HG02885 (cell line): ENCODE results near the gene MAML2.

Source experiments
- ATAC-seq: cut with Tn5 transposase; IDR thresholded peaks from one replicate; pipeline ENCODE4 v1.9.1; 2021; ENCODE audit warnings: mild to moderate bottlenecking; ENCODE audit not compliant: unreplicated experiment, poor library complexity

Gene MAML2

GRCh38 chr11:96319898-96320656, 22.9 kb downstream of the MAML2 start:
- no peak for ATAC-seq

DNA sequence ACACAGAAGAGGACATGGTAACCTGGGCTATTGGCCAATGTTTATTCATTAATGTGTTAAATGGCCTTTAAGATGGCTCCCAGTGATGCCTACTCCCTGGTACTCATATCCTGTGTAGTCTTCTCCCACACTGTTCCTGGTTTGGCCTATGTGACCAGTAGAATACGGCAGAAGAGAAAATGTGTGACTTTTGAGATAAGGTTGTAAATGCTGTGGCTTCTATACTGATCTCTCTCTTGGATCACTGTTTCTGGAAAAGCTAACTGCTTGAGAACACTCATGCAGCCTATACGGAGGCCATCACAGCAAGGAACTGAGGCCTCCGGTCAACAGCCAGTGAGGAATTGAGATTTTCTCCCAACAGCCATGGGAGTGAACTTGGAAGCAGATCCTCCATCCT, 24.1 kb downstream of the MAML2 start:
- no peak for ATAC-seq

GRCh38 chr11:96318399-96318798, 24.6 kb downstream of the MAML2 start:
- no peak for ATAC-seq

DNA sequence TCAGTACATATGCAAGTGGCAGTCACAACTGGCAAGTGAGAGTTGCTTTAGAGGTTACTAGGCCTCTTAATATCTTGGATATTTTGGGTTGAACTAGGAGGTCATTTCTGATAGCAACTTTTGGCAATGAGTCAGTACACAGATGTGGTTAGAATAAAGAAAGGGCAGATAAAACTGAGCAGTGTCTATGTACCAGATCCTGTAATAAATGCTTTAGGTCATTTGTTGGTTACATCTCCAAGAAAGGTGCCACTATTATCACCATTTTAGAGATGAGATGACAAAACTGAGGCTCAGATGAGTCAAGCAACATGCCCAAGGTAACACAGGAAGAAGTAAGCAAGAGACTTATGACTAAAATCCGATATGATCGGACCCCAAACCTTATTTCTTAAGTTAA, 25.0 kb downstream of the MAML2 start:
- no peak for ATAC-seq

GRCh38 chr11:96317571-96317970, 25.4 kb downstream of the MAML2 start:
- ATAC-seq = no peak

DNA sequence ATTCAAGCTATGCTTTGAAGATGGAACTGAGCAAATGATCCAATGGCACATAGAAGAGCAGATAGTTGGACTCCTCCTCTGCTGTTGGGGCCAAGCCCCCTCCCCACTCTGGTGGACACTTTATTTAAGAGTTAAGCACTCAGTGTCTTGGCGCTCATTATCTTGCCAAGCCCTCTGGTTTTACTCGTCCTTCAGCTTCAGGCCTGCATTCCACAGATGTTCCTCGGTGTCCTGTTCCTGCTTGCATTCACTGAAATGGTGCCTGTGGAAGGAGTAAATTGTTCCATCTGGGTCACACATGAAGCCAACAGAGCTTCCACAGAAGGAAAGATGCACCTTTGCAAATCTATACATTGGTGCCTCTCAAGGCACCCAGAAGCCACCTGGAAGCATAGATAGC, 26.1 kb downstream of the MAML2 start:
- no peak for ATAC-seq

DNA sequence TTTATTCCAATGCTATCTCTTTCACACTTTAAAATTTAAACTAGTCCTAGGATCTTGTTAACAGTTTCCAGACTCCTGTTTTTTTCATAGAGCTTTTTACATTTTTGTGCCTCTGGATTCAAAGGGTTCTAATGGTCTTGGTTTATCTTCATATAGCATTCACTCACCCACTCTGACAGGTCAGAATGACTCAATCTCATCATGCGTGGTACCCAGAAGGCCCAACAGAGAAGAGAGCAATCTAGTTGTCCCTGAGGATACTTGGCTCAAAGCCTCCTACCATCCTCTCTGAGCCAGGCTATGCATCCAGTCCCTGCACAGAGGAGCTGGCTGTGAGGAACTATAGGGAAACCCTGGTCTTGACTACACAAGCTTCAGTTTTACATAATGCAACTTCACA, 27.5 kb downstream of the MAML2 start:
- ATAC-seq = no peak

GRCh38 chr11:96314326-96315020, 28.5 kb downstream of the MAML2 start:
- ATAC-seq = no peak

- ATAC-seq = no peak
Observed at GRCh38 chr11:96313163-96313562, 29.8 kb downstream of the MAML2 start.

DNA sequence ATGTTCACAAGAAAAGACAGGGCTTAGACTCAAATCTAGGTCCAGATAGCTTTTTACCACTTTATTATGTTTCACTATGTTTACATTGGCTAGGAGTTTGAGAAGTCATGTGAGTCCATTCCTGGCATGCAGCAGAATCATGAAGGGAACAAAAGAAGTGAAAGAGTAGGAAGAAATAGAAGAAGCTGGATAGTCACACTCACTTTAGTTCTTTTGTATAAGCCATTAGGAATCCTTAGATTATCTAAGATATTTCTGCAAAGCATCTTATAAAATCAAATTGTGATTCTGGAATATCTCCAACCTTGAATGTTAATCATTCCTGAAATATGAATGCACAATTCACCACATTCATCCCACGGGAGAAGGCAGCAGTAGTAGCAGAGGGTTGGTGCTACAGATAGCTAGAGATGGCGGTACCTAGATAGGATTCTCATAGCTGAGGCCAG, 31.9 kb downstream of the MAML2 start:
- ATAC-seq = no peak

- ATAC-seq = no peak
Observed at GRCh38 chr11:96310236-96310635, 32.8 kb downstream of the MAML2 start.

DNA sequence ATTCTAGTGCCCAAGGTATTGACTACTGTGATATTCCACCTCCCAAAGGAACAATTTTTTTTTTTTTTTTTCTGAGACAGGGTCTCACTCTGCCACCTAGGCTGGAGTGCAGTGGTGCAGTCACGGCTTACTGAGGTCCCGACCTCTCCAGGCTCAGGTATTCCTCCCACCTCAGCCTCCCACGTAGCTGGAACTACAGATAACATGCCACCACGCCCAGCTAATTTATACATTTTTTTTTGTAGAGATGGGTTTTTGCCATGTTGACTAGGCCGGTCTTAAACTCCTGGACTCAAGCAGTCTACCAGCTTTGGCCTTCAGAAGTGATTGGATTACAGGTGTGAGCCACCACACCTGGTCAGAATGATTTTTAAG, 33.4 kb downstream of the MAML2 start:
- no peak for ATAC-seq

GRCh38 chr11:96309016-96309642, 33.9 kb downstream of the MAML2 start:
- ATAC-seq = no peak

- ATAC-seq = no peak
Observed at GRCh38 chr11:96307776-96308140, 35.2 kb downstream of the MAML2 start.

DNA sequence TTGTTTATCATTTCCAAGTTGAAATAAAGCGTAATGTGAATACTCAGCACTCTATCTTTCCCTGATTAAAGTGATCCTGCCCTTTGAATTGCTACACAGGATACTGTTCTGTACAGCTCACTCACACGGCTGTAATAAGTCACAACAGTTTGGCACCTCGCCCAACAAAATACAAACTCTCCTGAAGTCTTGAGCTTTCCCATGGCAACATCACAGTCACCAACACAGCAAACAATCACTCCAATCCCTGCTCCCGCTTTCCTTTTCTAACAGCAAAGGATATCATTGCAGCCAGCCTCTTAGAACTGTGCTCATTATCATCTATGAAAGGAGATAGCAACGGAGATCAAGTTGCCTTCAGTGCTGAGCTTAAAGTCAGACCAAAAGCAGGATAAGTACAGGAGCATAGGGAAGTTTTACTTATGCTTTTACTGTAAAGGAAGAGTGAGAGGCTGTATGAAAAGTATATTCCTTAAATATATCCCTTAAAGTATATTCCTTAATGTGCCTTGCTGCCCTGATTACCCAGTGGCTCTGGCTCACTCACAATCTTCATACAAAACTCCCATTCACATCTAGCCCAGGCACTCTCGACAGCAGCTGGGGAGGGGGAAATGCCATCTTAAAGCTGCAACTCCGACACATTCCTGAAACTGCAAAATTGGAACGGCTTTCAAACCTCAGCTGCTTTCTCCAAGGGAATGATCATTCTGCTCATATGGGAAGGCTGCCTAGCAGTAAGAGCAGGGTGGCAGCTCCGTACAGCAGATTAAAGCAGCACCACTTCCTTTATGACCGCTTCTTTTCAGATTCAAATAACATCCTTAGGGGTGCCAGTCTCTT, 35.8 kb downstream of the MAML2 start:
- ATAC-seq = no peak

GRCh38 chr11:96306600-96306932, 36.4 kb downstream of the MAML2 start:
- no peak for ATAC-seq

DNA sequence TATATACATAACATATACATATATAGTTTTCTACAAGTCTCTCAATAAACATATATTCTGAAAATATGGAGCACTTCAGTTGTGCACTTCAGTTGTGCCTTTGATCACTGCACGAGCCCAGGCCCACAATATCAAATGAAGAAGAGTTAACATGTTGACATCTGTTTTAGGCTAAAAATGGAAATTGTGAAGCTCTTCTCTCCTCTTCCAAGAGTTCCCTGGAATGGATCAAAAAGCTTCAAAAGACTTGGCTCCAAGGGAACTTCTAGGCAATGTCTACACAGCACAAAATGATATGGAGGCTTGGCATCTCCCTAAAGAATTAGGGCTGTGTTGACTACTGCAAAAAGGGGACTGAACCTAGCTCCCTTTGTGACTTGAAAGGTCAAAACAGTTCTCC, 36.9 kb downstream of the MAML2 start:
- ATAC-seq = no peak

- ATAC-seq = no peak
Observed at GRCh38 chr11:96303980-96304379, 39.0 kb downstream of the MAML2 start.

- ATAC-seq = no peak
Observed at GRCh38 chr11:96303064-96303463, 39.9 kb downstream of the MAML2 start.

GRCh38 chr11:96301818-96302217, 41.2 kb downstream of the MAML2 start:
- no peak for ATAC-seq
